ENCODE measurements around the gene LNP1. TPM values are rescaled to one million over a fixed set of nuclear protein-coding genes. Genes with fewer than 3 reads are reported as not detected.

LNP1 gene
- total and polyA plus RNA-seq, 2 donors (not counting 3 experiments of a cell fraction or from before 2014, with no cell fraction given): 0.80 TPM

DNA sequence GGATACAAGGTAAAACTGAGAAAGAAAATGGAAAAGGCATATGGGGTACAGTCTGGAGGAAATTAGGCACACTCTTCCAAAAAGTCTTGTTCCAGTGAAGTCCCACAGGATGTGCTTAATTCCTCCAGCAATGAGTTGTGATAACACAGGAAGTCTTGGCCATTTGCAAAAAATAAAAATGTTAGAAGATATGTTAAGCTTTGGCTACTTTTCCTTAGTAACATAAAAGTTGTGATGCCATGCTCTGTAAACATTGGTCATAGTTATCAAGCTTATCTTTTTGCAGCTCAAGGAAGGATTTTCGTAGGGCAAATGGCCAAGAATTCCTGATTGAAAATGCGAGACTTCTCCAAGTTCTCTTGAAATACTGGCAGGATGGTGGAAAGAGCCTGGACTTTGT lies 26.4 kb downstream of the LNP1 start:
- H3K79me2 ChIP-seq (ENCODE audit: control insufficient read depth, insufficient read depth, low read length): no peaks in the 10 kb centered on the region
- H3K9me3 ChIP-seq (replicated peaks; ENCODE audit: control insufficient read depth, insufficient read depth, low read length): no peaks in the 10 kb centered on the region
- H4K20me1 ChIP-seq (replicated peaks; ENCODE audit: control insufficient read depth, extremely low read depth, insufficient read depth, low read length): no peaks in the 10 kb centered on the region
- ChIA-PET CTCF (interaction anchor here (1.1 to 1.4 kb wide), 3 partner anchors 10 to 162 kb away, joined by 3 to 4 read pairs (median 3); no protein-coding TSS in a partner anchor), POLR2A (no interaction called here)
- H3K9me1 ChIP-seq (replicated peaks; ENCODE audit: control insufficient read depth, extremely low read depth, insufficient read depth, low read length): no peaks in the 10 kb centered on the region
- H3K27ac ChIP-seq (ENCODE audit: insufficient read depth, low read depth, low read length): no peak overlapping the region
- no TSS peak for BruUV-seq (replicated peaks)
- TF ChIP-seq CTCF (IDR thresholded peaks at IDR 0.05; ENCODE audit: extremely low read depth in 1 of 2, insufficient read depth in 1 of 2, low read depth in 1 of 2, low read length in 2 of 2) (no peak), MYC (IDR thresholded peaks at IDR 0.05; ENCODE audit: low read depth, low read length) (no peak), POLR2A (IDR thresholded peaks at IDR 0.05; ENCODE audit: low read depth, low read length) (no peak), GATA2 (IDR thresholded peaks at IDR 0.05; ENCODE audit: insufficient read depth, insufficient read length, low read depth, low read length) (no peak), FOS (IDR thresholded peaks at IDR 0.05; ENCODE audit: borderline replicate concordance, insufficient read depth, low read length) (no peak), EZH2 (IDR thresholded peaks at IDR 0.05; ENCODE audit: borderline replicate concordance, low read depth, low read length, severe bottlenecking) (no peak), POLR2AphosphoS5 (IDR thresholded peaks at IDR 0.05; ENCODE audit: insufficient read depth, low read depth, low read length) (no peak), JUN (IDR thresholded peaks at IDR 0.05; ENCODE audit: borderline replicate concordance, insufficient read depth, insufficient read length, low read depth) (no peak)
- TF ChIP-seq, protein P1, sequence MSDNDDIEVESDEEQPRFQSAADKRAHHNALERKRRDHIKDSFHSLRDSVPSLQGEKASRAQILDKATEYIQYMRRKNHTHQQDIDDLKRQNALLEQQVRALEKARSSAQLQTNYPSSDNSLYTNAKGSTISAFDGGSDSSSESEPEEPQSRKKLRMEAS (IDR thresholded peaks at IDR 0.05; ENCODE audit: insufficient read depth, insufficient read length): no peak
- intact Hi-C loops (cut with micrococcal nuclease): no loop called here
- peaks cover 0 to 6% of the 10 kb centered on the region in 2 experiments for H3K27me3 ChIP-seq (ENCODE audit: control insufficient read depth in 2 of 2, insufficient read depth in 2 of 2, low read length in 2 of 2)
- dilution Hi-C loops (cut with MboI; ENCODE audit: extremely low pct_ligation_motif_present, low sequenced_read_pairs): no loop called here
- H3K4me3 ChIP-seq (replicated peaks in 1 of 3; ENCODE audit: insufficient read depth in 1 of 3, low read depth in 1 of 3, low read length in 3 of 3): no peak overlapping the region
- H3K9ac ChIP-seq (replicated peaks; ENCODE audit: extremely low read depth, insufficient read depth, low read length): no peak overlapping the region
- no peak overlapping the region for H3K4me2 ChIP-seq (ENCODE audit: insufficient read depth, low read length)
- H2AFZ ChIP-seq (ENCODE audit: low read depth, low read length): no peak overlapping the region
- FAIRE-seq (peak; percentile 33), DNase-seq (ENCODE audit: low read depth, low spot score) (peak; percentile 44)
- no peaks in the 10 kb centered on the region for H3K4me1 ChIP-seq (ENCODE audit: control insufficient read depth, extremely low read depth, insufficient read depth, low read length)
- no peaks in the 10 kb centered on the region for H3K36me3 ChIP-seq (ENCODE audit: control insufficient read depth in 2 of 2, extremely low read depth in 1 of 2, insufficient read depth in 2 of 2, low read length in 2 of 2)

Data from endothelial cell of umbilical vein (primary cell).